Osteocyte (in vitro differentiated cells): ENCODE results near the gene ZFP62. TPM values are rescaled to one million over a fixed set of nuclear protein-coding genes. Genes with fewer than 3 reads are reported as not detected.
"Not testable (repeated sequence)": the region's sequence is repeated elsewhere in the genome, so short reads cannot be mapped to it uniquely, and the experiment has no call there.

Experiments
- DNase-seq: peaks from one replicate; pipeline ENCODE4 v3.0.0; 2021; ENCODE audit warnings: mixed read lengths; ENCODE audit not compliant: unreplicated experiment; ENCODE audit errors: extremely low spot score
- H3K27ac Mint-ChIP-seq: one replicate; pipeline ENCODE4 v1.8.0; 2021; ENCODE audit warnings: mild to moderate bottlenecking, mixed read lengths; ENCODE audit not compliant: unreplicated experiment
- H3K27me3 Mint-ChIP-seq: one replicate; pipeline ENCODE4 v1.8.0; 2021; ENCODE audit warnings: mixed read lengths; ENCODE audit not compliant: unreplicated experiment
- H3K36me3 Mint-ChIP-seq: one replicate; pipeline ENCODE4 v1.8.0; 2021; ENCODE audit warnings: mixed read lengths; ENCODE audit not compliant: unreplicated experiment
- H3K4me1 Mint-ChIP-seq: one replicate; pipeline ENCODE4 v1.8.0; 2021; ENCODE audit warnings: mixed read lengths; ENCODE audit not compliant: unreplicated experiment
- H3K4me3 Mint-ChIP-seq: one replicate; pipeline ENCODE4 v1.8.0; 2021; ENCODE audit warnings: mild to moderate bottlenecking, moderate library complexity, mixed read lengths; ENCODE audit not compliant: unreplicated experiment
- H3K9me3 Mint-ChIP-seq: one replicate; pipeline ENCODE4 v1.8.0; 2021; ENCODE audit warnings: mixed read lengths; ENCODE audit not compliant: unreplicated experiment
- total RNA-seq: library from RNA; stranded (reverse); gene quantifications from 2 replicates; pipeline ENCODE4 v1.2.1, GENCODE V29; 2021
- TF ChIP-seq, protein P1 (sequence below): fragments of 200-600 bp; sonication (generic); IDR thresholded peaks from 2 replicates; pipeline ENCODE4 v1.5.0; 2021; ENCODE audit warnings: antibody characterized with exemption, mild to moderate bottlenecking, moderate library complexity

ZFP62 gene
- total RNA-seq, 1 donor from 2014 or later, result 21.7 TPM

DNA sequence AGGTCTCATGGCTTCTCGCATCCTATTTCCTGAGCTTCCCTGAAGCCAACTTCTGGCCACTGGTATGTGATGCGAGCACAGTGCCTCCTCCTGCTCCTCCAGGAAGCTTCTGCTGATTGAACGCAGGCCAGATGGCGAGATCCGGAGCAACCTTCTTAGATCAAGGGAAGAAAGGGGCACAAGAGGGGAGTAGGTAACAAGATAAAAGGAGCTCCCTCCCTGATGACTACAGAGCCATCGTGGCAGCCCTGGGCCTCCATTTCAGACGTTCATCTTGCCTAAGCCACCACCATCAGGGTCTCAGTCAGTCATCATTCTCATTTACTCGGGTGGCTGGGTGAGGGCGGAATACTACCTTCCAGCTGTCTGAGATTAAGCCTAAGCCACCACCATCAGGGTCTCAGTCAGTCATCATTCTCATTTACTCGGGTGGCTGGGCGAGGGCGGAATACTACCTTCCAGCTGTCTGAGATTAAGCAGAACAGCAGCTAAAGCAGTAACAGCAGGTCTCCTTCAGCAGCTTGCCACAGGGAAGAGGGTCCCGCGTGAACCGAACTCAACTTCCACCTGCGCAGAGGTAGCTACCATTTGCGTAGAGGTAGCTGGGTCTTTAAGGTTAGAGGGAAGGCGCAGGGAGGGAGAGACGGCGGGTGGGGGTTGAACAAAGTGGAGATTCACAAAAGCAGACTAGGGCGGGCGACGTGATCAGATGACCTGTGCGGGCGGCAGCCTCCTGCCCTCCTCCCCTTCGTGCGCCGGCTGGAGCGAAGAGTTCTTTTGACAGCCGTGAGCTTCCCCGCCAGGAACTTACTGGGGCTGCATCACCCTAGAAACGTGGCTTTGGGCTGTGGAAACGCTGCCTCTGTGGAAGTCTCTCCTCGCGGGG is 30.6 kb downstream of the ZFP62 start:
- TF ChIP-seq, protein P1, sequence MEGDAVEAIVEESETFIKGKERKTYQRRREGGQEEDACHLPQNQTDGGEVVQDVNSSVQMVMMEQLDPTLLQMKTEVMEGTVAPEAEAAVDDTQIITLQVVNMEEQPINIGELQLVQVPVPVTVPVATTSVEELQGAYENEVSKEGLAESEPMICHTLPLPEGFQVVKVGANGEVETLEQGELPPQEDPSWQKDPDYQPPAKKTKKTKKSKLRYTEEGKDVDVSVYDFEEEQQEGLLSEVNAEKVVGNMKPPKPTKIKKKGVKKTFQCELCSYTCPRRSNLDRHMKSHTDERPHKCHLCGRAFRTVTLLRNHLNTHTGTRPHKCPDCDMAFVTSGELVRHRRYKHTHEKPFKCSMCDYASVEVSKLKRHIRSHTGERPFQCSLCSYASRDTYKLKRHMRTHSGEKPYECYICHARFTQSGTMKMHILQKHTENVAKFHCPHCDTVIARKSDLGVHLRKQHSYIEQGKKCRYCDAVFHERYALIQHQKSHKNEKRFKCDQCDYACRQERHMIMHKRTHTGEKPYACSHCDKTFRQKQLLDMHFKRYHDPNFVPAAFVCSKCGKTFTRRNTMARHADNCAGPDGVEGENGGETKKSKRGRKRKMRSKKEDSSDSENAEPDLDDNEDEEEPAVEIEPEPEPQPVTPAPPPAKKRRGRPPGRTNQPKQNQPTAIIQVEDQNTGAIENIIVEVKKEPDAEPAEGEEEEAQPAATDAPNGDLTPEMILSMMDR, result no peak
- H3K4me1 Mint-ChIP-seq, result peaks cover 27% of the 10 kb centered on the region
- H3K36me3 Mint-ChIP-seq, result peaks cover 13% of the 10 kb centered on the region
- no peak for DNase-seq
- H3K4me3 Mint-ChIP-seq, result peak overlapping the region; percentile 87
- H3K9me3 Mint-ChIP-seq, result peaks cover 12% of the 10 kb centered on the region
- H3K27me3 Mint-ChIP-seq, result no peaks in the 10 kb centered on the region
- peak overlapping the region; percentile 80 for H3K27ac Mint-ChIP-seq

DNA sequence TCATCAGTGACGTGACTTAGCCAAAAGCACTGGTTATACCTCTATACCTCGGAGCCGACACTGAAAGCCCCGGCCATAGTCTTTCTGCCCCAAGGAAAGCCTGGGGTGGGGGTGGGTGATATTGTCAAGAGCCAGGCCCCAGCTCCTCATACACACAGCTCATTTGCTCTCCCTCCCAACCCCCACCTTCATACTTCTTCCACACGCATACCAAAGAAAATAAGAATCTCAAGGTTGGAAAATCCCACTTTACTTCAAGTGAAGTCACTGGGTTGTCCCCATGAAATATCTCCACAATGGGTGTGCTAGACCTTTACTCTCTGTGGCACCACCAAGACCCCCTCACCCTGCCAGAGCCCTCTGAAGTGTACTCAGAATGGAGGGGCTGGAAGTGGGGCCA is 31.4 kb downstream of the ZFP62 start:
- no peaks in the 10 kb centered on the region for H3K27me3 Mint-ChIP-seq
- H3K4me3 Mint-ChIP-seq, result no peak overlapping the region
- H3K36me3 Mint-ChIP-seq, result peaks cover 13% of the 10 kb centered on the region
- TF ChIP-seq, protein P1, result no peak
- peaks cover 12% of the 10 kb centered on the region for H3K9me3 Mint-ChIP-seq
- no peak for DNase-seq
- no peak overlapping the region for H3K27ac Mint-ChIP-seq
- H3K4me1 Mint-ChIP-seq, result peaks cover 33% of the 10 kb centered on the region

DNA sequence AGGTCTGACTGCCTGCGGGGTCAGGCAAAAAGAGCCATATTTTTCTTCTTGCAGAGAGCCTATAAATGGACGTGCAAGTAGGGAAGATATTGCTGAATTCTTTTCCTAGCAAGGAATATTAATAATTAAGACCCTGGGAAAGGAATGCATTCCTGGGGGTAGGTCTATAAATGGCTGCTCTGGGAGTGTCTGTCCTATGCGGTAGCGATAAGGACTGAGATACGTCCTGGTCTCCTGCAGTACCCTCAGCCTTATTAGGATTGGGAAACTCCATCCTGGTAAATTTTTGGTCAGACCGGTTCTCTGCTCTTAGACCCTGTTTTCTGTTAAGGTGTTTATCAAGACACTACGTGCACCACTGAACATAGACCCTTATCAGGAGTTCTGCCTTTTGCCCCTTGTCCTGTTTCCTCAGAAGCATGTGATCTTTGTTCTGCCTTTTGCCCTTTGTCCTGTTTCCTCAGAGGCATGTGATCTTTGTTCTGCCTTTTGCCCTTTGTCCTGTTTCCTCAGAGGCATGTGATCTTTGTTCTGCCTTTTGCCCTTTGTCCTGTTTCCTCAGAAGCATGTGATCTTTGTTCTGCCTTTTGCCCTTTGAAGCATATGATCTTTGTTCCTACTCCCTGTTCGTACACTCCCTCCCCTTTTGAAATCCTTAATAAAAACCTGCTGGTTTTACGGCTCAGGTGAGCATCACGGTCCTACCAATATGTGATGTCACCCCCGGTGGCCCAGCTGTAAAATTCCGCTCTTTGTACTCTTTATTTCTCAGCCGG is 32.1 kb downstream of the ZFP62 start:
- Mint-ChIP-seq H3K36me3 (peaks cover 10% of the 10 kb centered on the region), H3K4me1 (peaks cover 36% of the 10 kb centered on the region), H3K9me3 (peaks cover 12% of the 10 kb centered on the region), H3K4me3 (peak overlapping the region; percentile 22)
- not testable (repeated sequence) for H3K27me3 Mint-ChIP-seq, H3K27ac Mint-ChIP-seq, DNase-seq

DNA sequence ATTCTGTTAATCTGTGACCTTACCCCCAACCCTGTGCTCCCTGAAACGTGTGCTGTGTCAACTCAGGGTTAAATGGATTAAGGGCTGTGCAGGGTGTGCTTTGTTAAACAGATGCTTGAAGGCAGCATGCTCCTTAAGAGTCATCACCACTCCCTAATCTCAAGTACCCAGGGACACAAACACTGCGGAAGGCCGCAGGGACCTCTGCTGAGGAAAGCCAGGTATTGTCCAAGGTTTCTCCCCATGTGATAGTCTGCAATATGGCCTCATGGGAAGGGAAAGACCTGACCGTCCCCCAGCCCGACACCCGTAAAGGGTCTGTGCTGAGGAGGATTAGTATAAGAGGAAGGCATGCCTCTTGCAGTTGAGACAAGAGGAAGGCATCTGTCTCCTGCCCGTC is 33.7 kb downstream of the ZFP62 start:
- H3K27ac Mint-ChIP-seq, DNase-seq, H3K4me3 Mint-ChIP-seq, H3K27me3 Mint-ChIP-seq: not testable (repeated sequence)
- peaks cover 34% of the 10 kb centered on the region for H3K4me1 Mint-ChIP-seq
- peaks cover 10% of the 10 kb centered on the region for H3K36me3 Mint-ChIP-seq
- H3K9me3 Mint-ChIP-seq, result peaks cover 12% of the 10 kb centered on the region

DNA sequence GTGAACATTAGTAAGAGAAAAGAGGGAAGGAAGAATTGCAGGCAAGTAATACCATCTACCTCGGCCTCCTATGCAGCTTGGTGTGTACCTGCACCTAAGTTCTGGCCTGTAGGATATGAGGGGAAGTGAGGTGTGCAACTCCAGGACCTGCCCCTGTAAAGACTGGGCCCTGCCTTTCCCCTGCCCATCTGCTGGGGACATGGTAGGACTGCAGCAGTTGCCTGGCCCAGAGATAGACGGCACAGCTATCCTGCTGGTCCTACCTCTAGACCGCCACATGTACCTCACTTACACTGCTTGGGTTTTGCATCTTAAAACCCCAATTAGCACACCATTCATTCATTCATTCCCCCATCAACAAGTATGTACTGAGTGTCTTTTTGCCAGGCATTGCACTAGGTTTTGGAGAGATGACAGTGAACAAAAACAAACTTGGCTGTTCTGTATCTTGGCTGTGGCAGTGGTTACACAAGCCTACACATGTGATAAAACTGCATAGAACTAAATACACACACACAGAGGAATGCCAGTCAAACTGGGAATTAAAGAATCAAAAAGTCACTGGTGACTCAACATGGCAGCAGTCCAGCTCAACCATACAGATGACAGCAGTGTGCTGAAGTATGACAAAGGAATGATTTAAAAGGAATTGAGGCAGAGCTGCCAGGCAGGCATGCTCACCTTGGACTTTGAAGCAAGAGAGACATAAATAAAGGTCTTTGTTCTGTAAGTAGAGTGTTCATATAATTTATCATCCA is 35.1 kb downstream of the ZFP62 start:
- no peak for DNase-seq
- Mint-ChIP-seq H3K27me3 (no peaks in the 10 kb centered on the region), H3K27ac (peak overlapping the region; percentile 17), H3K4me3 (no peak overlapping the region), H3K9me3 (peaks cover 12% of the 10 kb centered on the region), H3K36me3 (peaks cover 10% of the 10 kb centered on the region), H3K4me1 (peaks cover 24% of the 10 kb centered on the region)
- TF ChIP-seq, protein P1, result no peak
